GM13976 (cell line): ENCODE data around the gene WWOX.

Experiments
- DNase-seq: peaks from one replicate; pipeline ENCODE4 v3.0.0; 2012; ENCODE audit warnings: low spot score
- CTCF ChIP-seq: IDR thresholded peaks from 2 replicates; pipeline ENCODE4 v1.5.1; 2012; ENCODE audit warnings: borderline replicate concordance, mild to moderate bottlenecking; ENCODE audit not compliant: insufficient read depth; ENCODE audit errors: extremely low read depth, missing control alignments, control extremely low read depth
- in situ Hi-C: fragments of 300-500 bp; cut with MboI; formaldehyde crosslinking; loops from one replicate; pipeline ENCODE4 v1.12.0; 2022; ENCODE audit warnings: low sequenced_read_pairs, mixed read lengths, inconsistent platforms; ENCODE audit not compliant: unreplicated experiment

The WWOX gene

GRCh38 chr16:78311831-78312230 is 212.4 kb downstream of the WWOX start:
- no peak for TF ChIP-seq CTCF
- in situ Hi-C loops = no loop called here
- DNase-seq = no peak

GRCh38 chr16:78317564-78318240 is 218.2 kb downstream of the WWOX start:
- no peak for TF ChIP-seq CTCF
- no peak for DNase-seq
- in situ Hi-C loops = no loop called here

- TF ChIP-seq CTCF = no peak
- no peak for DNase-seq
- in situ Hi-C loops = no loop called here
Measured at GRCh38 chr16:78321620-78322360, 222.3 kb downstream of the WWOX start.

- in situ Hi-C loops = no loop called here
- DNase-seq = no peak
- no peak for TF ChIP-seq CTCF
Measured at GRCh38 chr16:78323315-78323714, 223.9 kb downstream of the WWOX start.

GRCh38 chr16:78324649-78325285 is 225.3 kb downstream of the WWOX start:
- DNase-seq = no peak
- in situ Hi-C loops = no loop called here
- TF ChIP-seq CTCF = no peak

GRCh38 chr16:78325468-78326352 is 226.3 kb downstream of the WWOX start:
- in situ Hi-C loops = no loop called here

More at GRCh38 chr16:78325468-78326352, 226.3 kb downstream of the WWOX start:
- DNase-seq = no peak
- TF ChIP-seq CTCF = no peak
